Activated CD4-positive, alpha-beta T cell treated with anti-CD3 and anti-CD28 coated beads, Interleukin-2, amount 50 U/mL, for 24 hours (primary cell): Measurements from ENCODE around the gene EPGN.

Experiments used
- DNase-seq, 2 donors: peaks; one replicate each; pipeline ENCODE4 v3.0.0-alpha.2; 2020; ENCODE audit warnings: low read depth in 1 of 2, low spot score in 1 of 2

The EPGN gene

GRCh38 chr4:74309223-74309622 lies 953 bp downstream of the EPGN start:
- no peak for DNase-seq

GRCh38 chr4:74311696-74312313 lies 3.5 kb downstream of the EPGN start:
- DNase-seq, result no peak

DNA sequence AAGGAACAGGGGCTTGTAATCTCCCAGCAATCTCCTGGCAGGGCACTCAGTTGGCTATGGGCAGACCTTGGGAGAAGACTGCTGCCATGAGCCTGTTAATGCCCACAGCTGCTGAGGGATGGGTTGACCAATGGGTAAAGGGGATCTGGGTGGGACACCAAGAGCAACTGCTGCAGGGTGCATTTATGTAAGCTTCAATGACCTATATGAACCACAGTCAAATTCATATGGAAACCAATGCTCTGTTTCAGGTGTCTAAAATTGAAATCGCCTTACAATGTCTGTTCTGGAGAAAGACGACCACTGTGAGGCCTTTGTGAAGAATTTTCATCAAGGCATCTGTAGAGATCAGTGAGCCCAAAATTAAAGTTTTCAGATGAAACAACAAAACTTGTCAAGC lies 6.1 kb downstream of the EPGN start:
- DNase-seq, result no peak

GRCh38 chr4:74314944-74315343 lies 6.7 kb downstream of the EPGN start:
- no peak for DNase-seq

DNA sequence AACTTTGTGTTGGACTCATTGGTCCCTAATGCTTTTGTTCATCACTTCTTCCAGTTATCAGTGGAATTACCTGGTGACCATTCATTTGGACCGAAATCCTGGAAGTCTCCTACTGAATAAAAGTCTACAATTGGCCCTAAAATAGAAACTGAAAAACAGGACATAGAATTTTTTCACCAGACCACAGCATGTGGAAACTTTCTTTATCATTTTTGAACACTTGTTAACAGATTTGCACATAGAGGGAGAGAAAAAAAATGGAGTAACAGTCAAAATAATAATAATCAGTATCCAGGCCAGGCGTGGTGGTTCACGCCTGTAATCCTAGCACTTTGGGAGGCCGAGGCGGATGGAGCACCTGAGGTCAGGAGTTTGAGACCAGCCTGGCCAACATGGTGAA lies 7.1 kb downstream of the EPGN start:
- DNase-seq, result no peak

GRCh38 chr4:74316397-74316796 lies 8.1 kb downstream of the EPGN start:
- no peak for DNase-seq

DNA sequence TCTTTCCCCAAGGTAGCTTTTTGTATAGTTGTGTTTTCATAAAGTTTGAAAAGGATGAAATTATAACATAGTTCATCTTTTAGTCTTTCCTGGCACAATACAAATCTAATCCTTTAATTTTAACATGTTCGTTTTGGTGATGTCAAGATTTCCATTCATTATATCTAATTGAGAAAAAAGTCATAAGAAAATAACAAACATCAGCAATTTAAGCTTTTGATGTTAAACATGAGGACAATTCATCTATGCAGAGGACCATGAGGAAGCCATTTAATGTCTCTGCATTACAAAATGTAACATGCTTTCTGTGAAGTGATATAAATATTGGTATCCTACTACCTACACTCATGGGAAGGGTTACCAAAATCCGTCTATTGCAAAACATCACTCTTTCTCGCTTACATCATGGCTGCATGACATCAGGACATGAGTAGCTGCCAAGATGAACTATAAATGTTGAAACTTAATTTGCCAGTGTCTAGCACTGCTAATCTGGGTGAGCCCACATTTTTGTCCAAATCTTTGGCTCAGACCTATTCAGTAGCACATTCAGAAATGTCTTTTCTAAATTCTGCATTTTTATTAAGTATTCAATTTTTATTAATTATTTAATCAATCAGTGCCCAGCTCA lies 9.5 kb downstream of the EPGN start:
- DNase-seq, result no peak

DNA sequence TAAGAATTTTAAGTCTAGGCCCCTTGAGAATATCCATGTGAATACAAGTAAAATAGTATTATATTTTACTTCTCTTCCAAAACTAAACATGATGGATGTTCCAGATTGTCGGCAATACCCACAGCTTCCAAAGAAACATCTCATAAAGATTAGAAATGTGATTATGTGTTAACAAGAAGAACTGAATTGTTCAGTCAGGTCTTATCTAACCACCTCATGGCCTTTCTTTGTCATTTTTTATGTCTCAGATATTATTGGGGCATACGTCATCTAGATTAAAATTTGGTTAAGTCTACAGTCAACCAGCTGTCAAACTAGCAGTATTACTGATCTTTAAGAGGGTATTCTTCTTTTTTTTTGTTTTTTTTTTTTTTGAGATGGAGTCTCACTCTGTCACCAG lies 10.0 kb downstream of the EPGN start:
- no peak for DNase-seq

DNA sequence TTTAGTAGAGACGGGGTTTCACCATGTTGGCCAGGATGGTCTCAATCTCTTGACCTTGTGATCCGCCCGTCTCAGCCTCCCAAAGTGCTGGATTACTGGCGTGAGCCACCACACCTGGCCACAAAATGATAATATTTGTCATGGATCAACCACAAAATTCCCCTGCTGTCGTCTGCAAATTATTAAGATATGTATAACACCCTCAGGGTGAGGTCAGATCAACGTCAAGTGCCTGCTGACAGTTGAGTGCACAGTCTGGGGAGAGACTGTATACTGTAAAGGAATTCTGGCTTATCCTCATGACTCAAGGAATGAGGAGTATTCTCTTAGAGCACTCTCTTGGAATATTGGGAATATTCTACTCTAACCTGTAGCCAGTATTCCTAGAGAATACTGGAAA lies 11.2 kb downstream of the EPGN start:
- DNase-seq, result no peak

DNA sequence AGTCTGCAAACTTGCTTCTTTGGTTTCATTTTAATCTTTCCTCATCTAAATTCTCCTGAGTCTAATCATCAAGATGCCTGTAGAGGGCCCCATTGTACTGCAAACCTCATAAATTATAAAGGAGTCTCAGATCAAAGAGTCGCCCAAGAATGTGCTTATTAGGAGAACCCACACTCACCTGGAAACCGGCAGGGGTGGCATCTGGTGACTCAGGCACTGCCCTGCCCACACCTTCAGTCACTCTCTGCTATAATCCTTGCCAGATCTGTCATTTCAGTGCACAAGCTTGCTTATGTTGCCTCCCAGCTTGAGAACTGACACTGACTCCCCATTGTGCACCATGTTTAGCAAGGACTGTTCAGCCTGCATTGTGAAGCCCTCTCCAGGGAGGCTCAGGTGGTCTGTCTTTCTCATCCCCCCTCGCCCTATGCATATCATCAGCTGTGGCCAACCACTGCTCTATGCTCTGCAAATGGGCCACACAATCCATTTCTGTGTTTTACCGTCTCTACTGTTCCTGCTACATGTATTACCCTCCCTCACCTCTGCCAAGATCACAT lies 12.4 kb downstream of the EPGN start:
- DNase-seq, result no peak

DNA sequence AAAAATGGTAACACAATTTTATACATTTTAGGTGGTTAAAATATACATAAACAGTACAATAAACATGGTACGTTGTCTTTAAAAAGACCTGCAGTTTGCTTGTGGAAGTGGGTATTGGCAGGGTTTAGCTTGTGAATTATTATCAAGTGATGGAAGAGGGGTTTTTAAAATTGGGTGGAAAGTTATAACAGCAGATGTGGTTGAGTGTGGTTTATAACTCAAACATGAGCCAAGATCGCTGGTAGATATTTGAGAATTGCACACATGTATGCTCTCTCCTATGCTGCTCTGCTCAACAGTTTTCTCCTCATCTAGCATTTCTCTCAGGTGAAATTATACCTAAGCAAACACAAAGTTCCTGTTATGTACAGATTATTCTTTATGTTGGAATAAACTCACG lies 14.0 kb downstream of the EPGN start:
- DNase-seq, result no peak

DNA sequence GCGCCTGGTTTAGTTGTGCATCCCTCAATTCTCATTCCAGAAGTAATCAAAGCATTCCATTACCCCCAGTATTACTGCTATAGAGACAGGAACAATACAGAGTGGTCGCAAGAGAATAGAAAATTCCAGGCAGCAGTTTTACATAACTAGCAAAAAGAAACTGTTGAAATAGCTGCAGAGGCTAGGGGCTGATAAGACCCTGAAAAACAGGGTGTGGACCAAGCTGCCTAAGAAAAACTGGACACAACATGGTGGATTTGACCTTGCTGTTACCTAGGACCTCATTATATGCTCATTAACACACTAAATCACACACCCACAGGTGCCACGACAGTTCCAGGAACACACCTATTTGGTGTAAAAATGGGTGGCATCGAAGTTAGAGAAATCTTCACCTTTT lies 15.4 kb downstream of the EPGN start:
- DNase-seq, result no peak

- no peak for DNase-seq
Measured at GRCh38 chr4:74324262-74324661, 16.0 kb downstream of the EPGN start.

DNA sequence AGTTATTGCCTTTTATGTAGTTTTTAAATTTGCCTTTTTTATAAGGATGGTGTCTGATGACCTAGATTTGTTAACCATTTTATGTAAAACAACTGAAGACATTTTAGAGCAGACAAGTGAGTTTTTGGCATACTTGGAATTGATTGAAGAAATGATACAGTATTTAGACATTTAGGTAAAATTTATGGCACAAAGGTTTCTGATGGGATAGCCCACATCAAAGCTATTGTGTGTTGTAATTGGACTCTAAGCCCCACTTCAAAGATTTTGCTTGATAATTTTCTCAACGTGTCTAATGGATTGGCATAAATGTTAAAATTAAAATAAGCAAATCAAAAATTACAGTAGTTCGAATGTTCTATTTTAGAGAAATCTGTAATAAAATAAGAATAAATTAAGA lies 17.6 kb downstream of the EPGN start:
- no peak for DNase-seq

GRCh38 chr4:74327762-74328161 lies 19.5 kb downstream of the EPGN start:
- no peak for DNase-seq

DNA sequence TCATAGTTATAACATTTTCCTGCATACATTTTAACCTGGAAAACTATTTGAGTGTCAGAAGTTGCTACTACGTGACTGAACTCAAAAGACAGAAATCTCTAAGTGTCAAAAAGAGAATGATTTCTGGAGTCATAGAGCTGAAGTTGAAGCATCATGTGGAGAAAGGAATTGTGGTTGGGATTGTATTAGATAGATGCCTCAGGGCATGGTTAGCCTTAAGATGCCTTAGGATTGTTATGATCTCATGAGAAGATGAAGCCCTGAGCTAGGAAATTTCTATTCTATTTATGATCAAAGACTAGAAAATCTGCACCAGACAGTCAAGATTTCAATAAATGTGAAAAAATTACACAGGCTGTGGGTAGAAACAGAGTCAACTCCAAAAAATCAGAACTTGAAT lies 20.2 kb downstream of the EPGN start:
- DNase-seq, result no peak

GRCh38 chr4:74329307-74329706 lies 21.0 kb downstream of the EPGN start:
- DNase-seq, result no peak

- no peak for DNase-seq
Measured at GRCh38 chr4:74330295-74330750, 22.1 kb downstream of the EPGN start.

DNA sequence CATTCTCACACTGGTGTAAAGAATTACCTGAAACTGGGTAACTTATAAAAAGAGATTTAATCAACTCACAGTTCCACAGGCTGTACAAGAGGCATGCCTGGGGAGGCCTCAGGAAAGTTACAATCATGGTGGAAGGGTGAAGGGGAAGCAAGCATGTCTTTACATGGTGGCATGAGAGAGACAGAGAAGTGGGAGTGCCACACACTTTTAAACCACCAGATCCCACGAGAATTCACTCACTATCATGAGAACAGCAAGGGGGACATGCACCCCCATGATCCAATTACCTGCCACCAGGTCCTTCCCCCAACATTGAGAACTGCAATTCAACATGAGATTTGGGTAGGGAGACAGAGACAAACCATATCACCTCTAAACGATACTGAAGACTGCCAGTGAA lies 23.0 kb downstream of the EPGN start:
- no peak for DNase-seq

DNA sequence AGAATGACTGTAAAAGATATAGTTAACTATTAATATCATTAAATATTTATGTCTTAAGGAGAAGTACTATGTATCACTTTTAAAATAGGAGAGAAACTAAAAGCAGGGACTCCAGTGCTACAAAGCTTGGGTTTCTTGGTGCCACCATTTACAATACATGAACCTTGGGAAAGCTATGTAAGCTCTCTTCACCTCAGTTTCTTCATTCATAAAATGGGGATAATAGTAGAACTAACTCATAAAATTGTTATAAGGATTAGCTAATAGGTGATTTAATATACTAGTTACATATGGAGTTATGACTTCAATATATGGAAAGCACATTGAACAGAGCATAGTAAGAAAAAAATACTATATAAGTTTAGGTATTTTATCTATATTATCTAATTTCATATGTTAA lies 23.7 kb downstream of the EPGN start:
- DNase-seq, result no peak

DNA sequence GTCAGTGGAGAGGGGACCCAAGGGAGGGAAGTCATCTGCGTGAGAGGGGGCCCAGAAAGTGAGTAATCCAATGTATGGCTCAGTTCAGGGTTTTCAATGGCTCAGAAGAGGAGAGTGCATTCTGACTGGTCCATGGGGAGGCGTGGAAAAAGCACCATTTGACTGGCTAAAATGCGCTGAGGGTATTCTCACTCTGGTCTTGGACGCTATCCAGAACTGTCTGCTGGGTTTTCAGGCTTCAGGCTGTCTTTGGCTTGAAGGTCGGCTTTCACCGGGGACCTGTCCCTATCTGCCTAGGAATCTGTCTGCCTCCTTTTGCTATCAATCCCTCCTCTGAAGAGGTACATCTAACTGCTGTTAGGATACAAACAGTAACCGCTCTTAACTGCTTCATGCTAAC lies 26.4 kb downstream of the EPGN start:
- DNase-seq, result no peak

DNA sequence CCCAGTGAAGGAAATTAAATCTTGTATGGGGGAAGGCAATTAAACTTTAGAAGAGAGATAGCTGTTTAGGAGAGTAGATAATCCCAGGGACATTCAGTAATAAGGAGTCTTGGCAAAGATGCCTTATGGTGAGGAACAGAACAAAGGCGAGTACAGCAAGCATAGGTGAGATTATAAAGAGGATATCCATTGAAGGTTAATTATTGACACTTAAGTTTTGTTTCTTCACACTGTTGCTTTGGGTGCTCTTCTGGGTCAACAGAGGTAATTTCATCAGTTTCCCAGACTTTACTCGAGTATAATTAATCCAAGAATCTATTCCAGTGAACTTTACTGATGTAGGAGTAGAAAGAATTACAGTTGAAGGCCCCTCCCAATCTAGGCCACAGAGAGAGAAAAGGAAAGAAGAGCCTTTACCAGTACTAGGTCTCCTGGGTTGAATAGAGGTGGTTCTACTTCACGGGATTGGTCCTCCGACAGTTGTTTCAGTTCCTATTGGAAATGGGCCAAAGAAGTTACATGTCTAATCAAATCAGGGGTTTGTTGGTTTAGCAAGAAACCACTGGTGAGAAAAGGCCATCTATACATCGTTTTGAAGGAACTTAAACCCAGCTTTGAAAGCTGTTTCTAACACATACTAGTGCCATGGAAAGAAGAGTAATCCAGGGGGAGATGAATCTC lies 27.2 kb downstream of the EPGN start:
- no peak for DNase-seq
